Stimulated activated naive CD8-positive, alpha-beta T cell treated with anti-CD3 and anti-CD28 coated beads, Interleukin-15, Interleukin-2, amounts not matched to agents 100 ng/mL and 50 ng/mL, for 24 hours (primary cell): Measurements from ENCODE around the gene TCEA2.

Source experiments
- H3K27ac Mint-ChIP-seq: one replicate; pipeline ENCODE4 v1.8.0; 2021; ENCODE audit warnings: mild to moderate bottlenecking, mixed read lengths
- H3K27me3 Mint-ChIP-seq: one replicate; pipeline ENCODE4 v1.8.0; 2021; ENCODE audit warnings: mixed read lengths
- H3K36me3 Mint-ChIP-seq: one replicate; pipeline ENCODE4 v1.8.0; 2021; ENCODE audit warnings: low read depth, mixed read lengths
- H3K4me1 Mint-ChIP-seq: one replicate; pipeline ENCODE4 v1.8.0; 2021; ENCODE audit warnings: low read depth, mixed read lengths
- H3K4me3 Mint-ChIP-seq: one replicate; pipeline ENCODE4 v1.8.0; 2021; ENCODE audit warnings: mild to moderate bottlenecking, mixed read lengths
- H3K9me3 Mint-ChIP-seq: one replicate; pipeline ENCODE4 v1.8.0; 2021; ENCODE audit warnings: mixed read lengths

The TCEA2 gene

GRCh38 chr20:64096535-64096934 is 33.5 kb downstream of the TCEA2 start:
- Mint-ChIP-seq H3K4me3 (no peak overlapping the region), H3K4me1 (peaks cover 12% of the 10 kb centered on the region), H3K27me3 (peaks cover 7% of the 10 kb centered on the region), H3K36me3 (peaks cover 5% of the 10 kb centered on the region), H3K27ac (no peak overlapping the region), H3K9me3 (peaks cover 5% of the 10 kb centered on the region)

GRCh38 chr20:64098471-64099013 is 35.5 kb downstream of the TCEA2 start:
- peaks cover 5% of the 10 kb centered on the region for H3K36me3 Mint-ChIP-seq
- no peak overlapping the region for H3K4me3 Mint-ChIP-seq
- H3K27ac Mint-ChIP-seq: no peak overlapping the region
- H3K9me3 Mint-ChIP-seq: peaks cover 5% of the 10 kb centered on the region
- peaks cover 12% of the 10 kb centered on the region for H3K4me1 Mint-ChIP-seq
- peaks cover 18% of the 10 kb centered on the region for H3K27me3 Mint-ChIP-seq

- Mint-ChIP-seq H3K36me3 (peaks cover 5% of the 10 kb centered on the region), H3K27ac (no peak overlapping the region), H3K27me3 (peaks cover 20% of the 10 kb centered on the region), H3K9me3 (peaks cover 5% of the 10 kb centered on the region), H3K4me3 (no peak overlapping the region), H3K4me1 (peaks cover 12% of the 10 kb centered on the region)
These were observed 36.2 kb downstream of the TCEA2 start for GRCh38 chr20:64099086-64099786.

GRCh38 chr20:64099880-64100565 is 37.0 kb downstream of the TCEA2 start:
- H3K27ac Mint-ChIP-seq: no peak overlapping the region
- H3K9me3 Mint-ChIP-seq: peaks cover 5% of the 10 kb centered on the region
- no peak overlapping the region for H3K4me3 Mint-ChIP-seq
- H3K27me3 Mint-ChIP-seq: peaks cover 20% of the 10 kb centered on the region
- peaks cover 12% of the 10 kb centered on the region for H3K4me1 Mint-ChIP-seq
- peaks cover 5% of the 10 kb centered on the region for H3K36me3 Mint-ChIP-seq

GRCh38 chr20:64100566-64100888 is 37.5 kb downstream of the TCEA2 start:
- H3K4me3 Mint-ChIP-seq: no peak overlapping the region
- H3K4me1 Mint-ChIP-seq: peaks cover 12% of the 10 kb centered on the region
- H3K27ac Mint-ChIP-seq: no peak overlapping the region
- peaks cover 5% of the 10 kb centered on the region for H3K9me3 Mint-ChIP-seq
- peaks cover 5% of the 10 kb centered on the region for H3K36me3 Mint-ChIP-seq
- H3K27me3 Mint-ChIP-seq: peaks cover 20% of the 10 kb centered on the region

- Mint-ChIP-seq H3K27ac (no peak overlapping the region), H3K4me3 (peak overlapping the region; percentile 24), H3K4me1 (peaks cover 13% of the 10 kb centered on the region), H3K27me3 (peaks cover 20% of the 10 kb centered on the region), H3K9me3 (peaks cover 5% of the 10 kb centered on the region), H3K36me3 (peaks cover 5% of the 10 kb centered on the region)
These were observed 38.1 kb downstream of the TCEA2 start for GRCh38 chr20:64100946-64101688.

- Mint-ChIP-seq H3K27ac (no peak overlapping the region), H3K4me1 (peaks cover 16% of the 10 kb centered on the region), H3K27me3 (peaks cover 20% of the 10 kb centered on the region)
These were observed 39.0 kb downstream of the TCEA2 start for GRCh38 chr20:64101731-64102621.

GRCh38 chr20:64102647-64103354 is 39.8 kb downstream of the TCEA2 start:
- H3K9me3 Mint-ChIP-seq: no peaks in the 10 kb centered on the region

More at GRCh38 chr20:64101731-64102621, 39.0 kb downstream of the TCEA2 start:
- H3K36me3 Mint-ChIP-seq: peaks cover under 1% of the 10 kb centered on the region
- H3K4me3 Mint-ChIP-seq: peak overlapping the region; percentile 30
- peaks cover under 1% of the 10 kb centered on the region for H3K9me3 Mint-ChIP-seq

GRCh38 chr20:64103871-64104666 is 41.1 kb downstream of the TCEA2 start:
- Mint-ChIP-seq H3K9me3 (no peaks in the 10 kb centered on the region), H3K27me3 (peaks cover 20% of the 10 kb centered on the region), H3K4me1 (peaks cover 25% of the 10 kb centered on the region), H3K4me3 (no peak overlapping the region), H3K36me3 (no peaks in the 10 kb centered on the region), H3K27ac (no peak overlapping the region)

More at GRCh38 chr20:64102647-64103354, 39.8 kb downstream of the TCEA2 start:
- peak overlapping the region; percentile 39 for H3K4me3 Mint-ChIP-seq
- H3K36me3 Mint-ChIP-seq: no peaks in the 10 kb centered on the region
- peaks cover 20% of the 10 kb centered on the region for H3K27me3 Mint-ChIP-seq
- no peak overlapping the region for H3K27ac Mint-ChIP-seq
- H3K4me1 Mint-ChIP-seq: peaks cover 20% of the 10 kb centered on the region

- no peak overlapping the region for H3K27ac Mint-ChIP-seq
- no peaks in the 10 kb centered on the region for H3K9me3 Mint-ChIP-seq
- no peaks in the 10 kb centered on the region for H3K36me3 Mint-ChIP-seq
- H3K27me3 Mint-ChIP-seq: peaks cover 20% of the 10 kb centered on the region
- no peak overlapping the region for H3K4me3 Mint-ChIP-seq
- H3K4me1 Mint-ChIP-seq: peaks cover 25% of the 10 kb centered on the region
These were observed 41.9 kb downstream of the TCEA2 start for GRCh38 chr20:64104667-64105451.

- H3K4me1 Mint-ChIP-seq: peaks cover 19% of the 10 kb centered on the region
- H3K36me3 Mint-ChIP-seq: no peaks in the 10 kb centered on the region
- H3K27ac Mint-ChIP-seq: no peak overlapping the region
- no peaks in the 10 kb centered on the region for H3K9me3 Mint-ChIP-seq
- H3K27me3 Mint-ChIP-seq: peaks cover 19% of the 10 kb centered on the region
- no peak overlapping the region for H3K4me3 Mint-ChIP-seq
These were observed 42.9 kb downstream of the TCEA2 start for GRCh38 chr20:64105846-64106434.

- H3K27ac Mint-ChIP-seq: no peak overlapping the region
- H3K4me1 Mint-ChIP-seq: peaks cover 13% of the 10 kb centered on the region
- H3K4me3 Mint-ChIP-seq: no peak overlapping the region
These were observed 43.5 kb downstream of the TCEA2 start for GRCh38 chr20:64106435-64106961.

More at GRCh38 chr20:64106435-64106961, 43.5 kb downstream of the TCEA2 start:
- no peaks in the 10 kb centered on the region for H3K9me3 Mint-ChIP-seq
- no peaks in the 10 kb centered on the region for H3K36me3 Mint-ChIP-seq
- peaks cover 14% of the 10 kb centered on the region for H3K27me3 Mint-ChIP-seq
